Esophagus muscularis mucosa (tissue), 4 donors: ENCODE results near the gene GSTT4. TPM values are rescaled to one million over a fixed set of nuclear protein-coding genes. Genes with fewer than 3 reads are reported as not detected.
A peak's percentile ranks its signal among the peaks of the same experiment; 100 is the strongest.
"Not testable (repeated sequence)": the region's sequence is repeated elsewhere in the genome, so short reads cannot be mapped to it uniquely, and the experiment has no call there.

Experiments
- DNase-seq: peaks from one replicate; pipeline ENCODE4 v3.0.0-alpha.2; 2017; ENCODE audit errors: extremely low spot score
- H3K27ac ChIP-seq, 4 donors: fragments of 200-600 bp; sonication (generic); replicated peaks in 1 of 4; 1 replicate in 3 of 4; 2 replicates in 1 of 4; pipeline ENCODE4 v1.5.1; 2016 to 2019; ENCODE audit warnings: mild to moderate bottlenecking in 1 of 4
- H3K27me3 ChIP-seq, 4 donors: fragments of 200-600 bp; sonication (generic); one replicate each; pipeline versions ENCODE4 v1.5.1 to v1.6.0; 2016 to 2019
- H3K36me3 ChIP-seq, 4 donors: fragments of 200-600 bp; sonication (generic); one replicate each; pipeline ENCODE4 v1.5.1; 2016 to 2019
- H3K4me1 ChIP-seq, 4 donors: fragments of 200-600 bp; sonication (generic); one replicate each; pipeline ENCODE4 v1.5.1; 2016 to 2019
- H3K4me3 ChIP-seq, 4 donors: fragments of 200-600 bp; sonication (generic); 1 replicate in 2 of 4; 2 replicates in 2 of 4; pipeline ENCODE4 v1.5.1; 2016 to 2019; ENCODE audit warnings: mild to moderate bottlenecking in 4 of 4, moderate library complexity in 1 of 4
- H3K9me3 ChIP-seq, 4 donors: fragments of 200-600 bp; sonication (generic); 1 replicate in 3 of 4; 2 replicates in 1 of 4; pipeline ENCODE4 v1.5.1; 2016 to 2019
- CTCF ChIP-seq, 3 experiments: fragments of 200-600 bp in 2 of 3; fragments of 450-650 bp in 1 of 3; sonication (generic) in 2 of 3; IDR thresholded peaks; one replicate each; pipeline ENCODE4 v1.5.1; 2017 to 2019; ENCODE audit warnings: antibody characterized with exemption in 3 of 3, mild to moderate bottlenecking in 2 of 3, moderate library complexity in 1 of 3
- POLR2AphosphoS5 ChIP-seq, 2 donors: sonication (generic); formaldehyde crosslinking; IDR thresholded peaks; one replicate each; pipeline ENCODE4 v1.6.1; 2017; ENCODE audit warnings: antibody characterized with exemption in 2 of 2
- WGBS: methylation state at CpG from one replicate; pipeline ENCODE4 v1.1.5; 2018; 5-methylcytosine and 5-hydroxymethylcytosine counted together
- intact Hi-C: fragments of 100-400 bp; cut with DNase I; formaldehyde crosslinking; loops from one replicate; pipeline ENCODE4 v1.15.1; 2023
- total RNA-seq, 4 donors: library from RNA; depleted of rRNA; stranded (reverse); fragments of >200 nt; gene quantifications; one replicate each; pipeline versions ENCODE4 v1.1.0 to v1.2.1, GENCODE V29; 2016

The GSTT4 gene
- total RNA-seq, 4 donors from 2014 or later: not detected

DNA sequence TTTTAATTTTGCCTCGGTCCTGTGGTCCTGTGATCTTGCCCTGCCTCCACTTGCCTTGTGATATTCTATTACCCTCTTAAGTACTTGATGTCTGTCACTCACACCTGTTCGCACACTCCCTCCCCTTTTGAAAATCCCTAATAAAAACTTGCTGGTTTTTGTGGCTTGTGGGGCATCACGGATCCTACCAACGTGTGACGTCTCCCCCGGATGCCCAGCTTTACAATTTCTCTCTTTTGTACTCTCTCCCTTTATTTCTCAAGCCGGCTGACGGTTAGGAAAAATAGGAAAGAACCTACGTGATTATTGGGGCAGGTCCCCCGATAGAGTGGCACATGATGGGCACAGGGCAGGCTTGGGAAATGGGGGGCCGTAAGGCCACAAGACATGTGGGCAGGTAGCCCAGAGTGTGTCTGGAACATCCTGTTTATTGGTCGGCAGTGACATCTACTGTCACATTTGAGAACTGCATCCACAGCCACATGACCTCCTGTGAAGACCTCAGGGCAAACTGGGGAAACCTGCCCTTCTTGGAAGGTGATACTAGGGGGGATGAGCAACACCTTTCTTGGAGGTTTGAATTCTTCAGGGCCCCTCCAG is 48.9 kb downstream of the GSTT4 start:
- H3K4me1 ChIP-seq, H3K27me3 ChIP-seq, H3K4me3 ChIP-seq, H3K9me3 ChIP-seq, H3K36me3 ChIP-seq, H3K27ac ChIP-seq: not testable (repeated sequence)
- peak; percentile 94 for DNase-seq
- 21% methylated on average over 12 of the region's 12 CpGs for WGBS
- intact Hi-C loops: loop anchor here (10.0 kb wide), 1 partner anchor 288 kb away; the partner anchor contains the start of gene GGT5
- TF ChIP-seq CTCF (IDR thresholded peaks at IDR 0.05) (peak; percentile 73 to 92 (median 79)), POLR2AphosphoS5 (IDR thresholded peaks at IDR 0.05) (peak; percentile 55 to 57)

DNA sequence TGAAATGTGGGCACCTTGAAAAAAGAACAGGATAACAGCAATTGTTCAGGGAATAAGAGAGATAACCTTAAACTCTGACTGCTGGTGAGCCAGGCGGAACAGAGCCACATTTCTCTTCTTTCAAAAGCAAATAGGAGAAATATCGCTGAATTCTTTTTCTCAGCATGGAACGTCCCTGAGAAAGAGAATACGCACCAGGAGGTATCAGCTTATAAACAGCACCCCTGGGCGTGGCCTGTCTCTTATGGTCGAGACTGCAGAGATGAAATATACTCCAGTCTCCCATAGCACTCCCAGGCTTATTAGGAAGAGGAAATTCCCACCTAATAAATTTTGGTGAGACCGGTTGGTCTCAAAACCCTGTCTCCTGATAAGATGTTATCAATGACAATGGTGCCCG is 49.4 kb downstream of the GSTT4 start:
- not testable (repeated sequence) for H3K27me3 ChIP-seq, H3K4me3 ChIP-seq, H3K9me3 ChIP-seq, H3K36me3 ChIP-seq, H3K27ac ChIP-seq, H3K4me1 ChIP-seq
- intact Hi-C loops: loop anchor here (10.0 kb wide), 1 partner anchor 289 kb away; the partner anchor contains the start of gene GGT5
- peak; percentile 2 for DNase-seq
- WGBS: 75% methylated on average over 7 of the region's 8 CpGs

GRCh38 chr22:23954991-23955305 is 50.3 kb downstream of the GSTT4 start:
- H3K27ac ChIP-seq, DNase-seq, H3K9me3 ChIP-seq, H3K27me3 ChIP-seq, H3K36me3 ChIP-seq, H3K4me3 ChIP-seq, H3K4me1 ChIP-seq: not testable (repeated sequence)
- 81% methylated on average over 5 of the region's 6 CpGs for WGBS
- intact Hi-C loops: loop anchor here (10.0 kb wide), 1 partner anchor 290 kb away; the partner anchor contains the start of gene GGT5

DNA sequence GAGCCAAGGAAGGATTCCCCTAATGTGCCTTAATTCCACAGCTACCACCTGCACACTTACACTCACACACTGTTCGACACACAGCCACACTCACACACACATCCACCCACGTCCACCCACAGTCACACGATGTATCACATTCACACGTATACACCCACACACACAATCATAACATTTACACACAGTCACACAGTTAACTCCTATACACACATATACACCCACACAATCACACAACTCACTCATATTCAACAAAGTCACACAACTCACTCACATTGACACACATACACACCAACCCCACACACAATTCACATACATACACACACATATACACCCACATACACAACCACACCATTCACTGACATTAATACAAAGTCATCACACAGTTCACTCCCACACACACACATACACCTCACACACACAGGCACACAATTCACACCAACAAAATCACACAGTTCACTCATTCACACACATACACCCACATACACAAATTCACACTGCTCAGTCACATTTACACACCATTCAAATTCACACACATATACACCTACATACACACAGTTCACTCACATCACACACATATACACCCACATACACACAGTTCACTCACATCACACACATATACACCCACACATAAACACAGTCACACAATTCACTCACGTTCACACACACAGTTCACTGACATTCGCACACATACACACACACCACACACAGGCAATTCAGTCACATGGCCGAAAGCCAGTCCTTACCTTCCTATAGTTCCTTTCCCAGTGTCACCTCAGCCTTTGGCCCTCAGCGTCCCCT is 50.9 kb downstream of the GSTT4 start:
- DNase-seq: peak; percentile 80
- WGBS: 80% methylated on average over 8 of the region's 8 CpGs
- H3K4me3 ChIP-seq, H3K27ac ChIP-seq, H3K9me3 ChIP-seq, H3K27me3 ChIP-seq, H3K36me3 ChIP-seq, H3K4me1 ChIP-seq: not testable (repeated sequence)
- intact Hi-C loops: loop anchor here (10.0 kb wide), 1 partner anchor 290 kb away; the partner anchor contains the start of gene GGT5

DNA sequence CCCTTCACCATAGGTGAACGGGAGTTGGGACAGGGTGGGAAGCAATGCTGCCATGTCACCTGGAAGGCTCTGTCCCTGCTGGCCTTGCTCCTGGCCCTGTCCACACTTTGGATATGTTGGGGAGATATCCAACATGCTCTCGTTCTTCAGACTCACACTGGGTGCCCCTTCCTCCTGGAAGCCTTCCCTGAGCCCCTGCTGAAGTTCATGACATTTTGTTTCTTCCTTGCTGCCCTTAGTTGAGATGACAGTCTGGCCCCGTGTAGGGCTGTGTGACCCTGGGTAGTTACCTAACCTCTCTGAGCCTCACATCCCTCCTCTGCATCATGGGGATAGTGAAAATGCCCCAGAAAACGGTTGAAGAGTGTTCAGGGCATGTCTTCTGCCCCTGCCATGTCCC is 51.8 kb downstream of the GSTT4 start:
- H3K9me3 ChIP-seq, H3K27me3 ChIP-seq, H3K27ac ChIP-seq, H3K4me3 ChIP-seq, H3K36me3 ChIP-seq, H3K4me1 ChIP-seq: not testable (repeated sequence)
- intact Hi-C loops: loop anchor here (10.0 kb wide), 1 partner anchor 291 kb away; the partner anchor contains the start of gene GGT5
- 77% methylated on average over 4 of the region's 4 CpGs for WGBS
- DNase-seq: peak; percentile 50

GRCh38 chr22:23952794-23953405 is 52.4 kb downstream of the GSTT4 start:
- intact Hi-C loops: loop anchor here (10.0 kb wide), 1 partner anchor 292 kb away; the partner anchor contains the start of gene GGT5
- not testable (repeated sequence) for H3K4me1 ChIP-seq, H3K36me3 ChIP-seq, H3K9me3 ChIP-seq, H3K27ac ChIP-seq, H3K27me3 ChIP-seq, H3K4me3 ChIP-seq
- peak; percentile 55 for DNase-seq
- WGBS: 72% methylated on average over 11 of the region's 11 CpGs

DNA sequence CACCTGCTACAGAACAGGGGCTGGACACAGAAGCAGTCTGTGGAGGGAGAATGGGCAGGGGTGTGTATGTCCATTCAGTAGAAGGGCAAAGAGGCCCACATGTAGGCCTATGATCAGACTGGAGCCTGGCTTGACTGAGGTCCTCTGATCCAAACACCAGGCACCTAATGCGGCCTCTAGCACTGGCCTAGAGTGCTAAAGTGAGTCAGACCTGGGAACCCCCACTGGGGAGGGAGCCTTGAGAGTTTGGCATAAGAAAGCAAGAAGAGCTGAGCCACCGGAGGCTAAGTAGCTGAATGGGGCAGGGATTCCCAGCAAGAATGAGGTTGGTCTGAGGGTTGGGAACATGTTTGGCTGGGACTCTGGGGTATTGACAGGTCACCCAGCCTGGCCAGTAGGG is 53.9 kb downstream of the GSTT4 start:
- H3K4me3 ChIP-seq, H3K4me1 ChIP-seq, H3K27me3 ChIP-seq, H3K36me3 ChIP-seq, H3K27ac ChIP-seq, H3K9me3 ChIP-seq: not testable (repeated sequence)
- DNase-seq: peak; percentile 66
- intact Hi-C loops: loop anchor here (10.0 kb wide), 1 partner anchor 293 kb away; the partner anchor contains the start of gene GGT5
- WGBS: 71% methylated on average over 2 of the region's 2 CpGs

DNA sequence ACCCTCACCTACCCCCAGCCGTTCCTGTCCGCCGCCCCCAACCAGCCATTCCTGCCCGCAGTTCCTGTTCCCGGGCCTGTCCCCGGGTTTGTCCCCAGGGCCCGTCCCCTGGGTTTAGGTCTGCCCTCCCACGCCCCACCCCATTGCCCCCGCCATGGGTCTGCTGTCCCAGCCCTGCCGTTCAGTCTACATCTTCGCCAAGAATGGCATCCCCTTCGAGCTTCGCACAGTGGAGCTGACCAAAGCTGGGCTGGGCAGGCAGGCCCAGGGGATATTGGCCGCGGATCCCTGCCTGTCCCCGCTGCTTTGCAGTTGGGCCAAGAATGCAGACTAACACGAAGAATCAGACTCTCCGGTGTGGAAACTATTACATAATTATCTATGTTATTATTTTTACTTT is 55.5 kb downstream of the GSTT4 start:
- intact Hi-C loops: loop anchor here (10.0 kb wide), 1 partner anchor 295 kb away; the partner anchor contains the start of gene GGT5
- not testable (repeated sequence) for H3K27ac ChIP-seq, H3K36me3 ChIP-seq, H3K4me1 ChIP-seq, H3K9me3 ChIP-seq, H3K4me3 ChIP-seq, H3K27me3 ChIP-seq
- peak; percentile 0 for DNase-seq
- 81% methylated on average over 18 of the region's 18 CpGs for WGBS

Other genes with a start within 250 kb of the GSTT4 start
- gene C22orf15, start 242.5 kb downstream of the GSTT4 start, total RNA-seq: under 1 TPM in 1 of 4 donors, not detected in 3; 0.58 TPM
- 10 to 100 TPM; 22.9 to 97.7 (median 44.6) TPM for gene CHCHD10, start 237.5 kb downstream of the GSTT4 start, total RNA-seq
- gene MMP11, start 232.6 kb downstream of the GSTT4 start, total RNA-seq: 1 to 10 TPM; 2.8 to 6.5 (median 5.4) TPM
- 10 to 100 TPM; 28.8 to 55.6 (median 34.9) TPM for gene SMARCB1, start 218.5 kb downstream of the GSTT4 start, total RNA-seq
- gene DERL3, start 166.4 kb downstream of the GSTT4 start, total RNA-seq: not detected
- gene SLC2A11, start 147.6 kb downstream of the GSTT4 start, total RNA-seq: 10 to 100 TPM; 11.6 to 17.4 (median 15.3) TPM
- gene MIF, start 111.1 kb downstream of the GSTT4 start, total RNA-seq: 100 to 1,000 TPM; 158 to 372 (median 263) TPM
- gene GSTT2B, start 44.3 kb downstream of the GSTT4 start, total RNA-seq: 1 to 10 TPM in 3 of 4 donors, not detected in 1; 3.4 to 9.9 (median 7.5) TPM
- 1 to 10 TPM in 2 of 4 donors, under 1 TPM in 1, not detected in 1; 0.91 to 3.2 (median 2.2) TPM for gene DDTL, start 38.6 kb downstream of the GSTT4 start, total RNA-seq
- gene DDT, start 31.0 kb downstream of the GSTT4 start, total RNA-seq: 100 to 1,000 TPM; 107 to 184 (median 153) TPM
- gene GSTT2, start 25.3 kb downstream of the GSTT4 start, total RNA-seq: 1 to 10 TPM in 2 of 4 donors, not detected in 2; 1.1 to 1.5 TPM
- 10 to 100 TPM; 30.0 to 78.5 (median 49.2) TPM for gene CABIN1, start 5.9 kb upstream of the GSTT4 start, total RNA-seq
- 1 to 10 TPM; 3.3 to 10.0 (median 4.2) TPM for gene SUSD2, start 176.0 kb upstream of the GSTT4 start, total RNA-seq
- gene GGT5, start 239.6 kb upstream of the GSTT4 start, total RNA-seq: 10 to 100 TPM; 15.4 to 59.2 (median 37.2) TPM